ENCODE measurements around the gene TMEM95.

DNA sequence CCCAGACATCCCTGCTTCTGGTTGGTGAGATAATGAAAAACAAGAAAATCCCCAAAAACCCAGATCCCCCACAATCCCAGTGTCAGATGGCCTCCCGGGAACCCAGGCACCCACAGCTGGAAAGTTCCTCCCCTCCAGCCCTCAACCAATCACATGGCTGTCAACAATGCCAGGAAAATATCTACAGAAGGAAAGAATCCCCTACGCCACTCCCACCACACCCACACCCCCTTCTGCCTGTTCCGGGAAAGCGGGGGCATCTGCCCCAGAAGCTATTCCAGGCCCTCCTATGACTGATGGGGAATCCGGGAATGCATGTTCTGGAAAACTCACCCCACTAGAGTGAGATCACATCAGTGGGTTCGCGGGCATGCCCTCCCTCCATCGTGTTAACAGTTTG, 1.8 kb downstream of the TMEM95 start:
- TF ChIP-seq POLR2A (IDR thresholded peaks at IDR 0.05; ENCODE audit: low read depth, low read length) (no peak), POLR2AphosphoS5 (IDR thresholded peaks at IDR 0.05; ENCODE audit: low read depth, low read length) (no peak)

Measured in GM12892 (cell line).